Measurements from ENCODE around the gene PSTPIP2. TPM values are rescaled to one million over a fixed set of nuclear protein-coding genes. Genes with fewer than 3 reads are reported as not detected.

The PSTPIP2 gene
- total RNA-seq, 4 donors from 2014 or later, result 6.5 to 10.7 (median 8.7) TPM

DNA sequence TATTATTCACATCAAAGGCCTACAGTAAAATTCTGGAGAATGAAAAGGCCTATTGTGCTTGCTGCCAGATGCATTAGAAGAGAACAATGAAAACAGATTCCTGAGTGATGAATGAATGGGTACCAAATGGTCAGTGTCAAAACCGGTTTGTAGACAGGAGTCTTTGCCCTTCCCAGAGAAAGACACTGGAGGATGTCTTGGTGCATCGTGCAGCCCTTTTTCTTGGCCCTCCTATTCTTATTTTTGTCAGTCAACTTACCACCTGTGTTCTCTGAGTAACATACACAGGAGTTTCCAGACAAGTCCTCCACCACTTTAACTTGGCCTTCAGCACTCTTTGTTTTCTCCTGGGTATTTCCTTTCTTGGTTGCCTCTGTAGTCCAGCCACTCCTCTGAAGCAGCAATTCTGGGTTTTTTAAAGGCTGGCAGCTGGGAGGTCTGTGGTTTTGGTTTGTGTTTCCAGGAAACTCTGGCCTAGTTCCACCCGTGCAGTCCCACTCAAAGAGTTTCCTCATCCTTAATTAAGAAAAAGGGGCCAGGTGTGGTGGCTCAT is 29.4 kb downstream of the PSTPIP2 start:
- Histone ChIP-seq H3K27me3 (no peaks in the 10 kb centered on the region), H3K4me1 (peaks cover 0 to 5% (median 0%) of the 10 kb centered on the region in 3 donors), H3K4me3 (no peak overlapping the region), H3K27ac (no peak overlapping the region), H3K36me3 (peaks cover 0 to 7% of the 10 kb centered on the region in 2 donors), H3K9me3 (no peaks in the 10 kb centered on the region)
- WGBS, 2 donors (ENCODE audit: low coverage in 1 of 2), result 33 to 39% methylated on average over 2 to 3 of the region's 3 CpGs
- no peak for TF ChIP-seq POLR2AphosphoS5 (IDR thresholded peaks at IDR 0.05)
- TF ChIP-seq POLR2A (IDR thresholded peaks at IDR 0.05), result no peak
- no peak for TF ChIP-seq EP300 (IDR thresholded peaks at IDR 0.05)
- TF ChIP-seq, protein P1, sequence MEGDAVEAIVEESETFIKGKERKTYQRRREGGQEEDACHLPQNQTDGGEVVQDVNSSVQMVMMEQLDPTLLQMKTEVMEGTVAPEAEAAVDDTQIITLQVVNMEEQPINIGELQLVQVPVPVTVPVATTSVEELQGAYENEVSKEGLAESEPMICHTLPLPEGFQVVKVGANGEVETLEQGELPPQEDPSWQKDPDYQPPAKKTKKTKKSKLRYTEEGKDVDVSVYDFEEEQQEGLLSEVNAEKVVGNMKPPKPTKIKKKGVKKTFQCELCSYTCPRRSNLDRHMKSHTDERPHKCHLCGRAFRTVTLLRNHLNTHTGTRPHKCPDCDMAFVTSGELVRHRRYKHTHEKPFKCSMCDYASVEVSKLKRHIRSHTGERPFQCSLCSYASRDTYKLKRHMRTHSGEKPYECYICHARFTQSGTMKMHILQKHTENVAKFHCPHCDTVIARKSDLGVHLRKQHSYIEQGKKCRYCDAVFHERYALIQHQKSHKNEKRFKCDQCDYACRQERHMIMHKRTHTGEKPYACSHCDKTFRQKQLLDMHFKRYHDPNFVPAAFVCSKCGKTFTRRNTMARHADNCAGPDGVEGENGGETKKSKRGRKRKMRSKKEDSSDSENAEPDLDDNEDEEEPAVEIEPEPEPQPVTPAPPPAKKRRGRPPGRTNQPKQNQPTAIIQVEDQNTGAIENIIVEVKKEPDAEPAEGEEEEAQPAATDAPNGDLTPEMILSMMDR (IDR thresholded peaks at IDR 0.05), result no peak
- ATAC-seq, result no peak

DNA sequence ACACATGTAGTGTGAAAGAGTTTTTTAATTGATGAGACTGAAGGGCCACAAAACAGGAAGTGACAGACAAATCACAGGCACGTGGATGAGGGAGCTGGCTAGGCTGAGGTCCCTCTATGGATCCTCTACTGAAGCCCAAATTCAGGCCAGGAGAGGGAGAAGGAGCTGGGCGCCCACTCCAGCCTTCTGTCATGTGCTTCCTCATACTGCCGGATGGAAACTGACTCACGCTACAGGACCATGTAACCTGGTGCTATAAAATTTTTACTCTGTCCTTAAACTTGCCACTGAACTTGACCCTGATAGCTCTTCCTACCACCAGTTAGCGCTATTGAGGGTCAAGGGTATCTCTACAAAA is 31.3 kb downstream of the PSTPIP2 start:
- no peak for ATAC-seq
- no peaks in the 10 kb centered on the region for H3K27me3 ChIP-seq
- H3K36me3 ChIP-seq, result peaks cover 0 to 7% of the 10 kb centered on the region in 2 donors
- H3K4me3 ChIP-seq, result no peak overlapping the region
- TF ChIP-seq, protein P1 (IDR thresholded peaks at IDR 0.05), result no peak
- no peak for TF ChIP-seq EP300 (IDR thresholded peaks at IDR 0.05)
- WGBS, 2 donors (ENCODE audit: low coverage in 1 of 2), result 40 to 84% methylated on average over 2 to 5 of the region's 5 CpGs
- H3K9me3 ChIP-seq, result no peaks in the 10 kb centered on the region
- no peak overlapping the region for H3K27ac ChIP-seq
- H3K4me1 ChIP-seq, result peaks cover 0 to 5% (median 0%) of the 10 kb centered on the region in 3 donors

DNA sequence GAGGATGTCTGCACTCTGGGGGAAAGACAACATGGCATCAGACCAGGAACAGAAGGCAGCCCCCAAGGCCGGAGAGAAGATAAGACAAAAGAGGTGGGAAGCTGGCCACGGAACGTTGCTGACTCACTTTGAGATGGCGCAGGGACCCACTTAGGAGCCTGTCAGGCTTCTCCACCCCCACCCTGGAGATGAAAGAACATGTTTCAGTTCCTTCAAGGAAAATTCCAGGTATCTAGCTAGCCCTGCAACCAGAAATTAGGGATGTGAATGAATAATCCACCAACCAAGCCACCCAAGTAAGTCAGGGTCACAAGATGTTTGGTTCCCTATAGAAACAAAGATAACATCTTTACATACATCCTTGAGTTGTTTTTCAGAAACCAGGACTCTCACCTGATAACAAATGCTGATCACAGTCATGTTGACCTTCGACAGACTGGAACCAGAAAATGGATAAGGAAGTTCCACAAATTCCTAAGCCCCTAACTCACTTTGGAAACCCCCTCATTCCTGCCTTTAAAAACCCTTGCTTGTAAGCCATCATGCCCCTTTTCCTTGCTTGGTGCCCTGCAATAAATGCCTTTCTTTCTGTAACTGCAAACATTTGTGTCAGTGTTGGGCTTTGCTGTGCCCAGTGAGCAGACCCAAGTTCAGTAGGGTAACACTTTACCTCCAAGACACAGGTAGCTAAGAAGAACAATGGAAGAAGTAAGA is 31.9 kb downstream of the PSTPIP2 start:
- no peak for ATAC-seq
- H3K36me3 ChIP-seq, result peaks cover 0 to 7% of the 10 kb centered on the region in 2 donors
- no peak overlapping the region for H3K27ac ChIP-seq
- WGBS, 2 donors (ENCODE audit: low coverage in 1 of 2), result 75% methylated on average over 4 of the region's 5 CpGs; no CpG with 5 or more reads in 1 of the 2 donors
- TF ChIP-seq, protein P1 (IDR thresholded peaks at IDR 0.05), result no peak
- no peak for TF ChIP-seq POLR2A (IDR thresholded peaks at IDR 0.05)
- no peak for TF ChIP-seq POLR2AphosphoS5 (IDR thresholded peaks at IDR 0.05)
- no peak for TF ChIP-seq EP300 (IDR thresholded peaks at IDR 0.05)
- peaks cover 0 to 5% (median 0%) of the 10 kb centered on the region in 3 donors for H3K4me1 ChIP-seq
- no peaks in the 10 kb centered on the region for H3K9me3 ChIP-seq
- no peak overlapping the region for H3K4me3 ChIP-seq
- no peaks in the 10 kb centered on the region for H3K27me3 ChIP-seq

DNA sequence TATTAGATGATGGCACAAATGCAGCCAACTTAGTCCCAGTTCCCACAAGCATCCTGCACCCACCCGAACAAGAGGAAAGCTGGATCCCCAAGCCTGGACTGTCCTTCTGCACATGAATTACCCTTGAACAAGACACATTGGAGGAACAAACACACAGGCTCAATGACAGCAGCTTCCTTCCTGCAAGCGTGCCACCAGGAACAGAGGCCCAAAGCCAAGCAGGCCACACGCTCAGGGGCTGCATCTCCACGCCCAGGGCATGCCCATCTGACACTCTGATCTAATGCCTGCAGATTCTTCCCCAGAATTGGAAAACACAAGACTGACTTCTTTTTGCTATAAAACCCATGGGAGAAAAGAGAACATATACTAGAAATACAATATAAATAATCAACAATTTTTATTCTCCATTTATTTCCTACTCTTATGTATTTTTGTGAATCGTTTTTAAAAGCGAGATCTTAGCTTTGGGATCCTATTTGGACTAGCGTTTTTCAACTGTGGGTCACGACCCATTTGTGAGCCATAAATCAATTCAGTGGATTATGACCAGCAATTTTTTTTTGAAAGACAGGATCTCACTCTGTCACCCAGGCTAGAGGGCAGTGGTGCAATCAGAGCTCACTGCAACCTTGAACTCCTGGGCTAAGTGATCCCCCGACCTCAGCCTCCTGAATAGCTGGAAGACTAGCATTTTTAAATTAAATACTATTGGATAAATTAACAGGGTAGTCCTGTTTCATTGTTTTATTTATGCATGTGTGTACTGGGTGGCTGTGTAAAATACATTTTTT is 34.4 kb downstream of the PSTPIP2 start:
- H3K27ac ChIP-seq, result no peak overlapping the region
- H3K4me3 ChIP-seq, result no peak overlapping the region
- H3K27me3 ChIP-seq, result no peaks in the 10 kb centered on the region
- no peak for ATAC-seq
- no peaks in the 10 kb centered on the region for H3K9me3 ChIP-seq
- peaks cover 0 to 7% of the 10 kb centered on the region in 2 donors for H3K36me3 ChIP-seq
- 71 to 85% methylated on average over 4 to 7 of the region's 9 CpGs for WGBS, 2 donors (ENCODE audit: low coverage in 1 of 2)
- H3K4me1 ChIP-seq, result peaks cover 0 to 3% (median 0%) of the 10 kb centered on the region in 3 donors
- no peak for TF ChIP-seq POLR2AphosphoS5 (IDR thresholded peaks at IDR 0.05)

Data from gastroesophageal sphincter (tissue), 4 donors.